RWPE2 (cell line): Measurements from ENCODE around the gene TMUB2.
"Not testable (repeated sequence)": the region's sequence is repeated elsewhere in the genome, so short reads cannot be mapped to it uniquely, and the experiment has no call there.

ENCODE experiments used
- ATAC-seq: fragments of 200-7000 bp; cut with Tn5 transposase; 3 replicates; pipeline ENCODE4 v1.9.1; 2021; ENCODE audit warnings: low read depth
- DNase-seq: peaks from one replicate; pipeline ENCODE4 v3.0.0-alpha.2; 2020; ENCODE audit warnings: low spot score
- H3K27ac ChIP-seq: fragments of 450-650 bp; 2 replicates; pipeline ENCODE4 v1.5.1; 2017; ENCODE audit warnings: mild to moderate bottlenecking; ENCODE audit not compliant: poor library complexity, severe bottlenecking
- H3K27me3 ChIP-seq: fragments of 250-450 bp; sonication (Bioruptor Pico); 2 replicates; pipeline ENCODE4 v1.5.1; 2021; ENCODE audit warnings: mild to moderate bottlenecking, moderate library complexity; ENCODE audit not compliant: insufficient read depth, poor library complexity, severe bottlenecking
- H3K36me3 ChIP-seq: fragments of 250-450 bp; sonication (Bioruptor Pico); 2 replicates; pipeline ENCODE4 v1.5.1; 2020; ENCODE audit warnings: low read depth, mild to moderate bottlenecking, moderate library complexity
- H3K4me1 ChIP-seq: fragments of 250-450 bp; sonication (Bioruptor Pico); 2 replicates; pipeline ENCODE4 v1.5.1; 2021; ENCODE audit warnings: mild to moderate bottlenecking, moderate library complexity; ENCODE audit not compliant: insufficient read depth, poor library complexity, severe bottlenecking
- H3K4me3 ChIP-seq: fragments of 250-450 bp; sonication (Bioruptor Pico); 2 replicates; pipeline ENCODE4 v1.5.1; 2021; ENCODE audit warnings: mild to moderate bottlenecking, moderate library complexity; ENCODE audit not compliant: severe bottlenecking
- H3K9me3 ChIP-seq: fragments of 250-450 bp; sonication (Bioruptor Pico); 2 replicates; pipeline ENCODE4 v1.5.1; 2021; ENCODE audit warnings: mild to moderate bottlenecking, moderate library complexity; ENCODE audit not compliant: severe bottlenecking
- CTCF ChIP-seq: fragments of 450-650 bp; IDR thresholded peaks from one replicate; pipeline ENCODE4 v1.5.1; 2017; ENCODE audit warnings: mild to moderate bottlenecking, moderate library complexity; ENCODE audit not compliant: poor library complexity, severe bottlenecking

TMUB2 gene

GRCh38 chr17:44232061-44232460 is 45.3 kb downstream of the TMUB2 start:
- no peaks in the 10 kb centered on the region for H3K27me3 ChIP-seq
- TF ChIP-seq CTCF: no peak
- no peak for DNase-seq
- H3K4me3 ChIP-seq: no peak overlapping the region
- no peaks in the 10 kb centered on the region for H3K36me3 ChIP-seq
- H3K4me1 ChIP-seq: peaks cover 18% of the 10 kb centered on the region
- ATAC-seq: no peak
- H3K27ac ChIP-seq: no peak overlapping the region
- H3K9me3 ChIP-seq: no peaks in the 10 kb centered on the region

- ATAC-seq: no peak
- Histone ChIP-seq H3K4me3 (no peak overlapping the region), H3K27ac (no peak overlapping the region)
Observed at GRCh38 chr17:44233582-44233981, 46.8 kb downstream of the TMUB2 start.

GRCh38 chr17:44235583-44235936 is 48.8 kb downstream of the TMUB2 start:
- peak; percentile 91 for DNase-seq
- TF ChIP-seq CTCF: no peak
- Histone ChIP-seq H3K27ac (peak overlapping the region; percentile 84), H3K9me3 (no peaks in the 10 kb centered on the region), H3K4me3 (no peak overlapping the region), H3K27me3 (no peaks in the 10 kb centered on the region), H3K36me3 (no peaks in the 10 kb centered on the region), H3K4me1 (peaks cover 18% of the 10 kb centered on the region)
- ATAC-seq: peak; percentile 99

More at GRCh38 chr17:44233582-44233981, 46.8 kb downstream of the TMUB2 start:
- Histone ChIP-seq H3K27me3 (no peaks in the 10 kb centered on the region), H3K4me1 (peaks cover 18% of the 10 kb centered on the region), H3K9me3 (no peaks in the 10 kb centered on the region), H3K36me3 (no peaks in the 10 kb centered on the region)
- TF ChIP-seq CTCF: no peak
- DNase-seq: no peak

GRCh38 chr17:44236444-44236991 is 49.7 kb downstream of the TMUB2 start:
- no peak for ATAC-seq

GRCh38 chr17:44237886-44238285 is 51.1 kb downstream of the TMUB2 start:
- not testable (repeated sequence) for H3K4me3 ChIP-seq, H3K27ac ChIP-seq, H3K36me3 ChIP-seq, H3K27me3 ChIP-seq, H3K9me3 ChIP-seq, DNase-seq, ATAC-seq
- peaks cover 18% of the 10 kb centered on the region for H3K4me1 ChIP-seq

More at GRCh38 chr17:44236444-44236991, 49.7 kb downstream of the TMUB2 start:
- no peaks in the 10 kb centered on the region for H3K27me3 ChIP-seq
- H3K9me3 ChIP-seq: no peaks in the 10 kb centered on the region
- peak overlapping the region; percentile 84 for H3K27ac ChIP-seq
- H3K4me1 ChIP-seq: peaks cover 18% of the 10 kb centered on the region
- no peak for TF ChIP-seq CTCF
- H3K4me3 ChIP-seq: no peak overlapping the region
- H3K36me3 ChIP-seq: no peaks in the 10 kb centered on the region
- no peak for DNase-seq
